HepG2 (cell line): ENCODE measurements around the gene CGNL1. TPM values are rescaled to one million over a fixed set of nuclear protein-coding genes. Genes with fewer than 3 reads are reported as not detected.

Experiments
- ARID4A ChIP-seq: sonication (generic); formaldehyde crosslinking; IDR thresholded peaks from 2 replicates; pipeline ENCODE4 v1.5.0; 2020; ENCODE audit warnings: mild to moderate bottlenecking, missing genetic modification reagents, borderline replicate concordance
- DPF2 ChIP-seq: sonication (generic); formaldehyde crosslinking; IDR thresholded peaks from 2 replicates; pipeline ENCODE4 v1.4.0; 2020; ENCODE audit warnings: mild to moderate bottlenecking, low read depth, missing genetic modification reagents, borderline replicate concordance
- GATAD2A ChIP-seq: IDR thresholded peaks from 2 replicates; pipeline ENCODE4 v1.6.1; 2016
- HMGXB3 ChIP-seq: sonication (generic); formaldehyde crosslinking; IDR thresholded peaks from 2 replicates; pipeline ENCODE4 v1.4.0; 2020; ENCODE audit warnings: missing genetic modification reagents, borderline replicate concordance
- POLR2A ChIP-seq, 2 experiments: IDR thresholded peaks; 2 replicates each; pipeline ENCODE4 v1.6.1; 2011; ENCODE audit warnings: low read depth in 2 of 2, low read length in 2 of 2, mild to moderate bottlenecking in 1 of 2, moderate library complexity in 1 of 2; ENCODE audit not compliant: insufficient read depth in 1 of 2
- SOX6 ChIP-seq, 2 experiments: fragments of 450-650 bp in 1 of 2; sonication (generic) in 1 of 2; formaldehyde crosslinking in 1 of 2; IDR thresholded peaks; 2 replicates each; pipeline versions ENCODE4 v1.4.0 to v1.6.1; 2017 to 2020; ENCODE audit warnings: antibody characterized with exemption in 1 of 2, mild to moderate bottlenecking in 1 of 2, missing genetic modification reagents in 1 of 2
- ZBED4 ChIP-seq: sonication (generic); formaldehyde crosslinking; IDR thresholded peaks from 2 replicates; pipeline ENCODE4 v1.4.0; 2020; ENCODE audit warnings: missing genetic modification reagents, borderline replicate concordance
- ZNF234 ChIP-seq: sonication (generic); formaldehyde crosslinking; conservative IDR thresholded peaks from 2 replicates; pipeline ENCODE4 v1.5.1; 2020; ENCODE audit warnings: mild to moderate bottlenecking, missing genetic modification reagents
- ZNF687 ChIP-seq: sonication (generic); formaldehyde crosslinking; IDR thresholded peaks from 2 replicates; pipeline ENCODE4 v1.5.1; 2020; ENCODE audit warnings: mild to moderate bottlenecking, missing genetic modification reagents, moderate library complexity
- ZNF776 ChIP-seq: sonication (generic); formaldehyde crosslinking; IDR thresholded peaks from 2 replicates; pipeline ENCODE4 v1.4.0; 2020; ENCODE audit warnings: mild to moderate bottlenecking, missing genetic modification reagents
- polyA plus RNA-seq, 8 experiments: library from polyadenylated mRNA; depleted of rRNA in 3 of 8; stranded (reverse) in 7 of 8; unstranded in 1 of 8; fragments of >200 nt; fragmentation: Illumina TruSeq in 4 of 8; extraction: Trizol in 4 of 8; gene quantifications; 2 replicates each; pipeline versions ENCODE4 v1.2.1 to v1.2.3, GENCODE V29; 2011 to 2016; ENCODE audit warnings: low read depth in 4 of 8, missing spikeins in 1 of 8, mixed read lengths in 1 of 8; ENCODE audit not compliant: insufficient read depth in 1 of 8
- total RNA-seq, 5 experiments: library from RNA; depleted of rRNA; stranded (reverse); fragments of >200 nt; fragmentation: Illumina TruSeq; extraction: Trizol; gene quantifications; 2 replicates each; pipeline ENCODE4 v1.2.3, GENCODE V29; 2016; ENCODE audit warnings: low read depth in 1 of 5

CGNL1 gene
- total and polyA plus RNA-seq, 2 of the 13 experiments (the other 11 are each of a cell fraction or from before 2014, with no cell fraction given) = 5.6 to 15.6 TPM

- TF ChIP-seq ARID4A (CRISPR knock-in tag) (peak; percentile 22; the same call in 1 of the 2 replicates), ZNF234 (CRISPR knock-in tag) (0 out of 2 replicates have a peak, but pooled peaks have one; percentile 31), HMGXB3 (CRISPR knock-in tag) (0 out of 2 replicates have a peak, but pooled peaks have one; percentile 21), ZNF687 (CRISPR knock-in tag) (peak; percentile 58), POLR2A (IDR thresholded peaks at IDR 0.05; ENCODE audit: insufficient read depth in 1 of 2, low read depth in 2 of 2, low read length in 2 of 2) (0 out of 4 replicates have a peak, but pooled peaks of 1 of the 2 experiments have one; percentile 25), ZNF776 (CRISPR knock-in tag) (no peak), SOX6 (IDR thresholded peaks at IDR 0.05) (no peak), SOX6 (CRISPR knock-in tag; IDR thresholded peaks at IDR 0.05) (peak; percentile 45; the same call in 1 of the 2 replicates), ZBED4 (no peak), GATAD2A (CRISPR knock-in tag) (peak; percentile 40; the same call in 1 of the 2 replicates), DPF2 (CRISPR knock-in tag) (0 out of 2 replicates have a peak, but pooled peaks have one; percentile 16)
Observed at GRCh38 chr15:57352535-57353316, 23.6 kb upstream of the CGNL1 start (continued).
